HEK293 (cell line): ENCODE results near the gene UBE2V1.

Source experiments
- ZNF26 ChIP-seq: fragments of 450-650 bp; formaldehyde crosslinking; IDR thresholded peaks from 2 replicates; pipeline ENCODE4 v1.5.1; 2016; ENCODE audit warnings: missing biosample characterization, missing genetic modification characterization
- ZNF274 ChIP-seq, 2 experiments: fragments of 200-500 bp in 1 of 2; fragments of 450-650 bp in 1 of 2; sonication (Bioruptor generic) in 1 of 2; formaldehyde crosslinking in 1 of 2; IDR thresholded peaks; 2 replicates each; pipeline versions ENCODE4 v1.5.1 to v1.6.1; 2014 to 2016; ENCODE audit warnings: borderline replicate concordance in 1 of 2, inconsistent platforms in 1 of 2, low read length in 1 of 2, missing biosample characterization in 1 of 2, missing genetic modification characterization in 1 of 2
- ZNF302 ChIP-seq: fragments of 450-650 bp; formaldehyde crosslinking; IDR thresholded peaks from 2 replicates; pipeline ENCODE4 v1.5.1; 2016; ENCODE audit warnings: missing biosample characterization, missing genetic modification characterization, low read depth
- ZNF391 ChIP-seq: fragments of 450-650 bp; formaldehyde crosslinking; IDR thresholded peaks from 2 replicates; pipeline ENCODE4 v1.5.1; 2016; ENCODE audit warnings: low read depth, missing biosample characterization, missing genetic modification characterization, borderline replicate concordance
- TF ChIP-seq, protein P1 (sequence below): fragments of 450-650 bp; formaldehyde crosslinking; IDR thresholded peaks from 2 replicates; pipeline ENCODE4 v1.5.1; 2016; ENCODE audit warnings: missing biosample characterization, missing genetic modification characterization
- TF ChIP-seq, protein P2 (sequence below): fragments of 450-650 bp; formaldehyde crosslinking; optimal IDR thresholded peaks from 2 replicates; pipeline ENCODE3; 2016; ENCODE audit warnings: missing biosample characterization, mild to moderate bottlenecking, missing genetic modification characterization

DNA sequence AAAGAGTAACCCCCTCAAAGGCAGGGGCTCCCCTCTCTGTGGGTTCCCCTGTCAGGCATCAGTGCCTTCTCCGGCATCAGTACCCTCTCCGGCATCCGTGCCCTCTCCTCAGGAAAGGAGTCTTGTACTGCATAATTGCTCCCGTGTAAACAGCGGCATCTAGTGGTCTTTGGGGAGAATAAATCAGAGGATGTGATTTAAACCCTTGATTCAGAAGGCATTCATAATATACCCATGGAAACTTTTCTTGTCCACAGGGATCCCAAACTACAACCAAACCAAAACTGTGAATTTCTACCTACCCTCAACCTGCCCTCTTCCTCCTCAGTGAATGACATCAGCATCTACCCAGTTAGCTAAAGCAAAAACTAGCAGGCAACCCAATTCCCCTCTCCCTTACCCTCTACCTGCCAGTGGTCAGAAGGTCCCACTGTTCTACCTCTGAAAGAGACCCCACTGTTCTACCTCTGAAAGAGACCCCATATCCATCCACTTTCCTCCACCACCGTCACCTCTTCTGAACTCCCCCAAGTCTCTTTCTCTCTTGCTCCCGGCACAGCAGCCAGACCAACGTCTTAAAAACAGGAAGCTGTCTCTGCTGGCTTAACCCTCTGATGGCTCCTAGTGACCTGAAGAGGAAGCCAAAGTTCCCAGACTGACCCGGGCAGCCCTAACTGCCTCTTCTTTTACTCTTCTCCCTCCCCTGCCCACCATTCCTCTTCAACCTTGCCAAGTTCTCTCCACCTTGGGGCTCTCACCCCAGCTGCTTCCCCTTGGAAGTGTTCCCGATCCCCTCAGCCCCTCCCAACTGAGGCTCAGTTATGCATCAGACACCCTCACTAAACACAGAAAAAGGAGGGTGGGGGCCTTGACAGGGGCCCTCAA lies 27.2 kb downstream of the UBE2V1 start:
- TF ChIP-seq, protein P1, sequence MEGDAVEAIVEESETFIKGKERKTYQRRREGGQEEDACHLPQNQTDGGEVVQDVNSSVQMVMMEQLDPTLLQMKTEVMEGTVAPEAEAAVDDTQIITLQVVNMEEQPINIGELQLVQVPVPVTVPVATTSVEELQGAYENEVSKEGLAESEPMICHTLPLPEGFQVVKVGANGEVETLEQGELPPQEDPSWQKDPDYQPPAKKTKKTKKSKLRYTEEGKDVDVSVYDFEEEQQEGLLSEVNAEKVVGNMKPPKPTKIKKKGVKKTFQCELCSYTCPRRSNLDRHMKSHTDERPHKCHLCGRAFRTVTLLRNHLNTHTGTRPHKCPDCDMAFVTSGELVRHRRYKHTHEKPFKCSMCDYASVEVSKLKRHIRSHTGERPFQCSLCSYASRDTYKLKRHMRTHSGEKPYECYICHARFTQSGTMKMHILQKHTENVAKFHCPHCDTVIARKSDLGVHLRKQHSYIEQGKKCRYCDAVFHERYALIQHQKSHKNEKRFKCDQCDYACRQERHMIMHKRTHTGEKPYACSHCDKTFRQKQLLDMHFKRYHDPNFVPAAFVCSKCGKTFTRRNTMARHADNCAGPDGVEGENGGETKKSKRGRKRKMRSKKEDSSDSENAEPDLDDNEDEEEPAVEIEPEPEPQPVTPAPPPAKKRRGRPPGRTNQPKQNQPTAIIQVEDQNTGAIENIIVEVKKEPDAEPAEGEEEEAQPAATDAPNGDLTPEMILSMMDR (tag by site-specific recombination), result peak; percentile 79
- no peak for TF ChIP-seq ZNF302
- TF ChIP-seq, protein P2, sequence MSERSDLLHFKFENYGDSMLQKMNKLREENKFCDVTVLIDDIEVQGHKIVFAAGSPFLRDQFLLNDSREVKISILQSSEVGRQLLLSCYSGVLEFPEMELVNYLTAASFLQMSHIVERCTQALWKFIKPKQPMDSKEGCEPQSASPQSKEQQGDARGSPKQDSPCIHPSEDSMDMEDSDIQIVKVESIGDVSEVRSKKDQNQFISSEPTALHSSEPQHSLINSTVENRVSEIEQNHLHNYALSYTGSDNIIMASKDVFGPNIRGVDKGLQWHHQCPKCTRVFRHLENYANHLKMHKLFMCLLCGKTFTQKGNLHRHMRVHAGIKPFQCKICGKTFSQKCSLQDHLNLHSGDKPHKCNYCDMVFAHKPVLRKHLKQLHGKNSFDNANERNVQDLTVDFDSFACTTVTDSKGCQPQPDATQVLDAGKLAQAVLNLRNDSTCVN (tag by site-specific recombination), result no peak
- TF ChIP-seq ZNF274 (IDR thresholded peaks at IDR 0.05; ENCODE audit: low read length), result no peak
- no peak for TF ChIP-seq ZNF274 (tag by site-specific recombination; IDR thresholded peaks at IDR 0.05; ENCODE audit: borderline replicate concordance)
- no peak for TF ChIP-seq ZNF391 (tag by site-specific recombination)
- no peak for TF ChIP-seq ZNF26 (tag by site-specific recombination)
